Activated B cell treated with CpG ODN at 0.5 μM for 24 hours (primary cell): ENCODE results near the gene UBASH3A. TPM values are rescaled to one million over a fixed set of nuclear protein-coding genes. Genes with fewer than 3 reads are reported as not detected.

Source experiments
- ATAC-seq: fragments of 200-7000 bp; cut with Tn5 transposase; one replicate; pipeline ENCODE4 v1.10.0; 2021; ENCODE audit warnings: low read depth, mild to moderate bottlenecking, moderate library complexity
- CTCF ChIA-PET: fragments of 350-600 bp; sonication (Branson Sonifier 250); formaldehyde crosslinking; loops from one replicate; lab custom pipeline; 2021; ENCODE audit warnings: antibody characterized with exemption; lab: Charles Lee
- POLR2A ChIA-PET: fragments of 350-600 bp; sonication (Branson Sonifier 250); formaldehyde crosslinking; loops from one replicate; lab custom pipeline; 2021; ENCODE audit warnings: antibody characterized with exemption; lab: Charles Lee
- DNase-seq: peaks from one replicate; pipeline ENCODE4 v3.0.0; 2022
- H3K27ac Mint-ChIP-seq: one replicate; pipeline ENCODE4 v1.8.0; 2020; ENCODE audit warnings: mixed read lengths
- H3K27me3 Mint-ChIP-seq: one replicate; pipeline ENCODE4 v1.8.0; 2021; ENCODE audit warnings: mixed read lengths
- H3K36me3 Mint-ChIP-seq: one replicate; pipeline ENCODE4 v1.8.0; 2021; ENCODE audit warnings: low read depth, mixed read lengths
- H3K4me1 Mint-ChIP-seq: one replicate; pipeline ENCODE4 v1.8.0; 2021; ENCODE audit warnings: mixed read lengths
- H3K4me3 Mint-ChIP-seq: one replicate; pipeline ENCODE4 v1.8.0; 2020; ENCODE audit warnings: mild to moderate bottlenecking, mixed read lengths
- H3K9me3 Mint-ChIP-seq: one replicate; pipeline ENCODE4 v1.8.0; 2020; ENCODE audit warnings: mixed read lengths
- intact Hi-C: fragments of 100-400 bp; cut with micrococcal nuclease; formaldehyde crosslinking; loops from one replicate; pipeline ENCODE4 v1.15.1; 2024
- total RNA-seq: library from RNA; stranded (reverse); gene quantifications from 2 replicates; pipeline ENCODE4 v1.2.3, GENCODE V29; 2022
- TF ChIP-seq, protein P1 (sequence below): fragments of 200-600 bp; IDR thresholded peaks from one replicate; pipeline ENCODE4 v1.8.0; 2022; ENCODE audit warnings: antibody characterized with exemption, mild to moderate bottlenecking

The UBASH3A gene
- total RNA-seq, 1 donor from 2014 or later = not detected

DNA sequence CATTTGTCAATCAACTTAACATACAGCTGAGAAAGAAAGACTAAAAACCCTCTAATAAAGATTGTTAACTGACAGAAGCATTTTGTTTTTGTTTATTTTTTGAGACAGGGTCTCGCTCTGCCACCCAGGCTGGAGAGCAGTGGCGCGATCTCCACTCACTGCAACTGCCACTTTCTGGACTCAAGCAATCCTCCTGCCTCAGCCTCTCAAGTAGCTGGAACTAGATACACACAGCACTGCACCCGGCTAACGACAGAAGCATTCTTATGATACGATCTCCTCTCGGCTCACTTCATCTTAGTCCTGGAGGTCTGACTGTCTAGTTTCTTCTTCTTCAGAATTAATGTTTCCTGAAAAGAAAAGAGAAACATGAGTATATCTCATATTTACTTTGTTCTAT is 68.8 kb downstream of the UBASH3A start:
- DNase-seq = no peak
- CTCF ChIA-PET = no interaction called here
- Mint-ChIP-seq H3K4me1 (peaks cover 35% of the 10 kb centered on the region), H3K9me3 (no peaks in the 10 kb centered on the region), H3K36me3 (no peaks in the 10 kb centered on the region), H3K27me3 (peaks cover 13% of the 10 kb centered on the region), H3K4me3 (no peak overlapping the region), H3K27ac (no peak overlapping the region)
- TF ChIP-seq, protein P1, sequence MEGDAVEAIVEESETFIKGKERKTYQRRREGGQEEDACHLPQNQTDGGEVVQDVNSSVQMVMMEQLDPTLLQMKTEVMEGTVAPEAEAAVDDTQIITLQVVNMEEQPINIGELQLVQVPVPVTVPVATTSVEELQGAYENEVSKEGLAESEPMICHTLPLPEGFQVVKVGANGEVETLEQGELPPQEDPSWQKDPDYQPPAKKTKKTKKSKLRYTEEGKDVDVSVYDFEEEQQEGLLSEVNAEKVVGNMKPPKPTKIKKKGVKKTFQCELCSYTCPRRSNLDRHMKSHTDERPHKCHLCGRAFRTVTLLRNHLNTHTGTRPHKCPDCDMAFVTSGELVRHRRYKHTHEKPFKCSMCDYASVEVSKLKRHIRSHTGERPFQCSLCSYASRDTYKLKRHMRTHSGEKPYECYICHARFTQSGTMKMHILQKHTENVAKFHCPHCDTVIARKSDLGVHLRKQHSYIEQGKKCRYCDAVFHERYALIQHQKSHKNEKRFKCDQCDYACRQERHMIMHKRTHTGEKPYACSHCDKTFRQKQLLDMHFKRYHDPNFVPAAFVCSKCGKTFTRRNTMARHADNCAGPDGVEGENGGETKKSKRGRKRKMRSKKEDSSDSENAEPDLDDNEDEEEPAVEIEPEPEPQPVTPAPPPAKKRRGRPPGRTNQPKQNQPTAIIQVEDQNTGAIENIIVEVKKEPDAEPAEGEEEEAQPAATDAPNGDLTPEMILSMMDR = no peak
- ATAC-seq = no peak
- POLR2A ChIA-PET = no interaction called here
- intact Hi-C loops = no loop called here

DNA sequence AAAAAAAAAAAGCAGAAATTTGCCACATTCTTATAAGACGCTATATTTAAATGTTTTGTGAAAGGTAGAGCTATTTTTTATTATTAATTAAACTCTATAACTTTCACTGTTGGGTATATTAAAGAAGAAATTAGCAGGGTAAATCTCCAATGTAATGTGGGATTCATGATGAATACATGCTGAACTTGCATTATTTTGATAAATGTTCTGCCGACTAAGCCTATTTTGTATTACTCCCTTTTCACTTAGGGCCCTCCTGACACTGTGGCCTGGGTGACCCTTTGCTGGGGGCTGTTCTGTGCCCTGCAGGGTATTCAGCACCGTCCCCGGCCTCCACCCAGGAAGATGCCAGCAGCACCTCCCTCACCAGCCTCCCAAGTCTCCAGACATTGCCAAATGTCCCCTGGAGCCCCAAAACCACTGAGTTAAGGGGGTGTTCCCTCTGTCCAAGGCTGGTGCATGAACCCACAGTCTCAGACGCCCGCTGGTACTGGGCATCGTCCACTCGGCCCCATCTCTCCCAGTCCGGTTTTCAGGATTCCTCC is 69.9 kb downstream of the UBASH3A start:
- DNase-seq (no peak), ATAC-seq (no peak)
- ChIA-PET CTCF (no interaction called here), POLR2A (interaction anchor here (1.0 kb wide), 1 partner anchor 62 kb away, joined by 5 read pairs; no protein-coding TSS in a partner anchor)
- no peaks in the 10 kb centered on the region for H3K9me3 Mint-ChIP-seq
- peaks cover 12% of the 10 kb centered on the region for H3K27me3 Mint-ChIP-seq
- peaks cover 28% of the 10 kb centered on the region for H3K4me1 Mint-ChIP-seq
- no peak overlapping the region for H3K4me3 Mint-ChIP-seq
- H3K27ac Mint-ChIP-seq = no peak overlapping the region
- intact Hi-C loops = loop anchor here (1.0 to 2.0 kb wide), 4 partner anchors 8 to 52 kb away; partner anchors contain the start of gene RSPH1
- H3K36me3 Mint-ChIP-seq = no peaks in the 10 kb centered on the region
- TF ChIP-seq, protein P1 = no peak

DNA sequence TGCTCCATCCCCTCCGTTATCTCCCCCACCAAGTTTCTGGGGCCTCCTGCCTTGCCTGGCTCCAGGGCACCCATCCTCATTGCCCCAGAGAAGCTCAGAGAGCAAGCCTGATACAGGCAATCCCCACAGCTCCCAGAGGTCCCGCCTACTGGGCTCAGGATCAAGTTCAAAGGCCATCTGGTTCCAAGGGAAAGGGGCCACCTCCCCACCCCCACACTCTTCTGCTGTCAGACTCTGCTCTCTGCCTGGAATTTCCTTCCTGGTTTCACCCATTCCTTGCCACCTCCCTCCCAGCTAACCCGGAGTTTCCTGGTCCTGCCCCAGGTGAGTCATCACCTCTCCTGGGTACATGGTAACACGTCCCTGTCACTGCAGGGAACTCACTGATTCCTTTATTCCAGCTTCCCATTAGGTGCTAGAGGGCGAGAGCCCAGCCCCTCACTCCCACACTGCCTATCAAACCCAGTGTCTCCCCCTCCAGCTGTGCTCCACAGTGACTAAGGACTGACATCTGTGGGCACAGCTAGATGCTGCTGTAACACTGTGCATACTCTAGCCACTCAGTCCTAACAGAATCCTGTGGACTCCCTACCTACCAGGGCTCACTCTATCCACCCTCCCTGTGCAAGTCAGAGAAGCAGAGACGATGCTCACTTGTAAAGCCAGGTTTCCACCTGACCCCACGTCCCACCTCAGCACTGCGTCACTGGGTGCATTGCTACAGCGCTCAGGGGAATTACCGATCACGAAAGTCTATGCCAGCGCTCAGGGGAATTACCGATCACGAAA is 70.5 kb downstream of the UBASH3A start:
- H3K4me1 Mint-ChIP-seq = peaks cover 21% of the 10 kb centered on the region
- peaks cover 12% of the 10 kb centered on the region for H3K27me3 Mint-ChIP-seq
- no peaks in the 10 kb centered on the region for H3K9me3 Mint-ChIP-seq
- ATAC-seq = peak; percentile 95
- peak; percentile 36 for DNase-seq
- TF ChIP-seq, protein P1 = no peak
- intact Hi-C loops = loop anchor here (1.0 to 2.0 kb wide), 4 partner anchors 9 to 51 kb away; partner anchors contain the start of gene RSPH1
- peak overlapping the region; percentile 36 for H3K27ac Mint-ChIP-seq
- CTCF ChIA-PET = interaction anchor here (0.6 kb wide), 1 partner anchor 133 kb away, joined by 3 read pairs; no protein-coding TSS in a partner anchor
- H3K4me3 Mint-ChIP-seq = peak overlapping the region; percentile 11
- no peaks in the 10 kb centered on the region for H3K36me3 Mint-ChIP-seq
- POLR2A ChIA-PET = interaction anchor here (1.0 to 1.6 kb wide), 2 partner anchors 9 to 62 kb away, joined by 4 to 5 read pairs; no protein-coding TSS in a partner anchor

DNA sequence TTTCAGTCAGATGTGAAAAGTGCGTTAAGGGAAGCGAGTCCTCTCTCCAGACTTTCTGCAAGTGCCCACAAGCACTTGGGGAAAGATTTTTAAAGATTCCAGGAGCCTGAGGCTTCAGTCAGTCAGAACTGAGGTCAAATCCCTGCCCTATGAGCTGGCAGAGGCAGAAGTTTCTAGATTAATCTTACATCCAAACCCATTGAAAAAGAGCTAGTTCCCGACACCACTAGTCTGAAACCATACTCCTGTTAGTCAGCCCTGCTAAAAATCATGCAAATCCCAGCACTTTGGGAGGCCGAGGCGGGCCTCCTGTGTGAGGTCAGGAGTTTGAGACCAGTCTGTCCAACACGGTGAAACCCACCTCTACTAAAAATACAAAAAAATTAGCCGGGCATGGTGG is 71.3 kb downstream of the UBASH3A start:
- DNase-seq (no peak), ATAC-seq (no peak)
- Mint-ChIP-seq H3K36me3 (no peaks in the 10 kb centered on the region), H3K4me3 (no peak overlapping the region), H3K4me1 (peaks cover 16% of the 10 kb centered on the region), H3K27me3 (peaks cover 12% of the 10 kb centered on the region), H3K27ac (no peak overlapping the region), H3K9me3 (no peaks in the 10 kb centered on the region)
- CTCF ChIA-PET = no interaction called here
- POLR2A ChIA-PET = interaction anchor here (1.1 to 1.6 kb wide), 2 partner anchors 10 to 60 kb away, joined by 3 to 4 read pairs; no protein-coding TSS in a partner anchor
- intact Hi-C loops = loop anchor here (2.0 kb wide), 2 partner anchors 14 to 22 kb away; partner anchors contain the start of gene RSPH1
- TF ChIP-seq, protein P1 = no peak
